Left lung (tissue), 10 donors: Measurements from ENCODE around the gene MMEL1. TPM values are rescaled to one million over a fixed set of nuclear protein-coding genes. Genes with fewer than 3 reads are reported as not detected.

Experiments used
- ATAC-seq: fragments of 200-7000 bp; cut with Tn5 transposase; one replicate; pipeline ENCODE4 v1.9.1; 2020; ENCODE audit warnings: moderate library complexity
- DNase-seq, 4 donors: peaks; one replicate each; pipeline ENCODE4 v3.0.0-alpha.2; 2013 to 2020
- H3K27ac ChIP-seq, 2 donors: fragments of 200-600 bp; sonication (generic) in 1 of 2; one replicate each; pipeline versions ENCODE4 v1.5.0 to v1.8.0; 2020 to 2021
- H3K27me3 ChIP-seq, 2 donors: fragments of 200-600 bp; sonication (generic) in 1 of 2; one replicate each; pipeline versions ENCODE4 v1.5.0 to v1.8.0; 2020 to 2021
- H3K36me3 ChIP-seq, 2 donors: fragments of 200-600 bp; sonication (generic) in 1 of 2; one replicate each; pipeline versions ENCODE4 v1.5.0 to v1.8.0; 2020 to 2021
- H3K4me1 ChIP-seq, 2 donors: fragments of 200-600 bp; one replicate each; pipeline ENCODE4 v1.8.0; 2021
- H3K4me3 ChIP-seq, 2 donors: fragments of 200-600 bp; sonication (generic) in 1 of 2; one replicate each; pipeline versions ENCODE4 v1.5.0 to v1.8.0; 2020 to 2021; ENCODE audit warnings: mild to moderate bottlenecking in 1 of 2
- H3K9me3 ChIP-seq, 2 donors: fragments of 200-600 bp; sonication (generic) in 1 of 2; one replicate each; pipeline versions ENCODE4 v1.5.0 to v1.8.0; 2020 to 2021
- intact Hi-C, 2 donors: fragments of 100-400 bp; cut with DNase I; formaldehyde crosslinking; loops; one replicate each; pipeline versions ENCODE4 v1.11.2 to v1.14.2; 2022
- polyA plus RNA-seq, 6 donors: library from polyadenylated mRNA; unstranded; fragments of 120-200 nt; gene quantifications; one replicate each; pipeline ENCODE4 v1.2.1, GENCODE V29; 2013; ENCODE audit not compliant: insufficient read length in 6 of 6
- total RNA-seq, 2 donors: library from RNA; stranded (reverse); fragmentation: NEBNext Ultra II Directional; extraction: Animal tissue kit (Norgen Biotek cat#: 25700); gene quantifications; one replicate each; pipeline ENCODE4 v1.2.1, GENCODE V29; 2021
- TF ChIP-seq, protein P1 (sequence below), 2 donors: fragments of 200-600 bp; sonication (generic) in 1 of 2; IDR thresholded peaks; one replicate each; pipeline versions ENCODE4 v1.5.0 to v1.8.0; 2021; ENCODE audit warnings: antibody characterized with exemption in 2 of 2
- donor health status: DM: no; HTN: yes; CAD: no.
- donor health status: DM: no; HTN: no; CAD: no.

The MMEL1 gene
- total and polyA plus RNA-seq, 8 donors, result 3.4 to 9.1 (median 3.9) TPM

DNA sequence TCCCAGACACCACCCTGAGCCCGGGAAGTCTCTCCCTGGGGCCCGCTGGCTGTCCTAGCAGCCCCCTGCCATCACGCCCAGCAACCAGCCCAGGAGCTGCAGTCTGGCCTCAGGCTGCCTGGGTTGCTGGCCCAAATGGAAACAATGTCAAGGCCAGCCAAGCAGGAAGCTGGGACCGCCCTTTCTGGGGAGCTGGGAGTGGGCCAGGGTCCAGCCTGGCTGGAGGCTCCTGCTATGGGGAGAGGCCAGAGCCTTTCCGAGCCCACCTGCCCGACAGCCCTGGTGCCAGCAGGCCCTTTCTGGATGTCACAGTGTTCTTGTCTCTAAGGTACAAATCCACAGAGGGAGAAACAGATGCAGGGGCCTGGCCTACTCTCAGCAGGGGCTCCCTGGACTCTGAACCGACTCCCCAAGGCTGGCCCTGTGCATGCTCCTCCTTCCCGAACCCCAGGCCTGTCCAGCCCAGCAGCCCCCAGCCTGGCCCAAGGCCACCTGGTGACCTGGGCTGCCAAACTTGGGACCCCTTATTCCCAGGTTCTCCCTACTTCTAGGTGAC, 1.2 kb upstream of the MMEL1 start:
- intact Hi-C loops, result no loop called here
- ATAC-seq, result no peak
- TF ChIP-seq, protein P1, sequence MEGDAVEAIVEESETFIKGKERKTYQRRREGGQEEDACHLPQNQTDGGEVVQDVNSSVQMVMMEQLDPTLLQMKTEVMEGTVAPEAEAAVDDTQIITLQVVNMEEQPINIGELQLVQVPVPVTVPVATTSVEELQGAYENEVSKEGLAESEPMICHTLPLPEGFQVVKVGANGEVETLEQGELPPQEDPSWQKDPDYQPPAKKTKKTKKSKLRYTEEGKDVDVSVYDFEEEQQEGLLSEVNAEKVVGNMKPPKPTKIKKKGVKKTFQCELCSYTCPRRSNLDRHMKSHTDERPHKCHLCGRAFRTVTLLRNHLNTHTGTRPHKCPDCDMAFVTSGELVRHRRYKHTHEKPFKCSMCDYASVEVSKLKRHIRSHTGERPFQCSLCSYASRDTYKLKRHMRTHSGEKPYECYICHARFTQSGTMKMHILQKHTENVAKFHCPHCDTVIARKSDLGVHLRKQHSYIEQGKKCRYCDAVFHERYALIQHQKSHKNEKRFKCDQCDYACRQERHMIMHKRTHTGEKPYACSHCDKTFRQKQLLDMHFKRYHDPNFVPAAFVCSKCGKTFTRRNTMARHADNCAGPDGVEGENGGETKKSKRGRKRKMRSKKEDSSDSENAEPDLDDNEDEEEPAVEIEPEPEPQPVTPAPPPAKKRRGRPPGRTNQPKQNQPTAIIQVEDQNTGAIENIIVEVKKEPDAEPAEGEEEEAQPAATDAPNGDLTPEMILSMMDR (IDR thresholded peaks at IDR 0.05), result no peak
- Histone ChIP-seq H3K27ac (no peak overlapping the region), H3K27me3 (peaks cover 8 to 75% of the 10 kb centered on the region in 2 donors), H3K4me3 (no peak overlapping the region), H3K4me1 (peaks cover 0 to under 1% of the 10 kb centered on the region in 2 donors), H3K9me3 (peaks cover 0 to 9% of the 10 kb centered on the region in 2 donors), H3K36me3 (no peaks in the 10 kb centered on the region)
- DNase-seq, result peak in 1 of 4 donors; percentile 30

DNA sequence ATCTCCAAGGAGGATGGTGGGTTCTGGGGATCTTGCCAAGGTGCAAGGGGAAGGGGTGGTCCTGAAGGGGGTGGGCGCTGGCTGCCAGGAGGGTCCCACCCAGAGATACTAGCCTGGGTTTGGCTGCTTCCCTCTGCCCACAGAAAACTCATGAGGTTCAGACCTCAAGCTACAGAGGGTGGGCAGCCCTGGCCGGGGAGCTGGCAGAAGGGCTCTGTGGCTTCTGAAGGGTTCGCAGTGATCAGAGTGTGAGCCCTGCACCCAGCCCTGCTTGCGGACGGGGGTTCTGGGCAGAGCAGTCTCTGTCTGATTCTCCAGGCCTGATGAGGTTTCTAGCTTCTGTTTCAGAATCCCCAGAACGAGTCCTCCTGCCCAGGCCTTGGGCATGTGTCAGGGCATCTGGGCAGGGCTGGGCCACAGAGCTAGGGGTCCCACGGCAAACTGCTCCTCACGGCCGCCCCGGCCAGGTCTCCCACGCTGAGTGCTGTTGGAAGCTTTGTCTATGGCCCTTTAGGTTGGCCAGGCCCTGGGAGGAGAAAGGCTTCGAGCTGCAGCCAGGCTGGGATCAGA, 635 bp upstream of the MMEL1 start:
- ATAC-seq (no peak), DNase-seq (no peak)
- Histone ChIP-seq H3K27me3 (peaks cover 14 to 79% of the 10 kb centered on the region in 2 donors), H3K9me3 (peaks cover 0 to 9% of the 10 kb centered on the region in 2 donors), H3K27ac (no peak overlapping the region), H3K36me3 (no peaks in the 10 kb centered on the region), H3K4me3 (no peak overlapping the region), H3K4me1 (peaks cover 0 to 6% of the 10 kb centered on the region in 2 donors)
- intact Hi-C loops, result no loop called here
- TF ChIP-seq, protein P1 (IDR thresholded peaks at IDR 0.05), result no peak

DNA sequence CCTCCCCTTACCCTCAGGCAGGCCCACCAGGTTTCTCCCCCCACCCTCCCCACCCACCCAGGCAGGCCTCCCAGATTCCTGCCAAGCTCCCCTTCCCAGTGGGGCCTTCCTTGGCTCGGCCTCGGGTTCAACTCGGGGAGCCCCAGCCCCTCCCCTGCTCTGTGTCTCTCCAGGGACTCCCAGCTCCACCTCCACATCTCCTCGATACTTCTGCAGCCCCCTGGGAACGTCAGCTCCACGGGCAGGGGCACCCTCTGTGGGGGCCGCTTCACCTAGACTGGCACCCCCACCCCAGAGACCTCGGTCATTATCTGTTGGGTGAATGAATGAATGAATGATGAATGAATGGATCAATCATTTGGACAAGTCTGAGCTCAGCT, 775 bp downstream of the MMEL1 start:
- no peak overlapping the region for H3K27ac ChIP-seq
- peaks cover 0 to 6% of the 10 kb centered on the region in 2 donors for H3K9me3 ChIP-seq
- TF ChIP-seq, protein P1 (IDR thresholded peaks at IDR 0.05), result no peak
- no peak overlapping the region for H3K4me3 ChIP-seq
- H3K4me1 ChIP-seq, result peaks cover 0 to 6% of the 10 kb centered on the region in 2 donors
- intact Hi-C loops, result no loop called here
- H3K27me3 ChIP-seq, result peaks cover 28 to 89% of the 10 kb centered on the region in 2 donors
- no peaks in the 10 kb centered on the region for H3K36me3 ChIP-seq
- ATAC-seq (no peak), DNase-seq (peak in 1 of 4 donors; percentile 29)

DNA sequence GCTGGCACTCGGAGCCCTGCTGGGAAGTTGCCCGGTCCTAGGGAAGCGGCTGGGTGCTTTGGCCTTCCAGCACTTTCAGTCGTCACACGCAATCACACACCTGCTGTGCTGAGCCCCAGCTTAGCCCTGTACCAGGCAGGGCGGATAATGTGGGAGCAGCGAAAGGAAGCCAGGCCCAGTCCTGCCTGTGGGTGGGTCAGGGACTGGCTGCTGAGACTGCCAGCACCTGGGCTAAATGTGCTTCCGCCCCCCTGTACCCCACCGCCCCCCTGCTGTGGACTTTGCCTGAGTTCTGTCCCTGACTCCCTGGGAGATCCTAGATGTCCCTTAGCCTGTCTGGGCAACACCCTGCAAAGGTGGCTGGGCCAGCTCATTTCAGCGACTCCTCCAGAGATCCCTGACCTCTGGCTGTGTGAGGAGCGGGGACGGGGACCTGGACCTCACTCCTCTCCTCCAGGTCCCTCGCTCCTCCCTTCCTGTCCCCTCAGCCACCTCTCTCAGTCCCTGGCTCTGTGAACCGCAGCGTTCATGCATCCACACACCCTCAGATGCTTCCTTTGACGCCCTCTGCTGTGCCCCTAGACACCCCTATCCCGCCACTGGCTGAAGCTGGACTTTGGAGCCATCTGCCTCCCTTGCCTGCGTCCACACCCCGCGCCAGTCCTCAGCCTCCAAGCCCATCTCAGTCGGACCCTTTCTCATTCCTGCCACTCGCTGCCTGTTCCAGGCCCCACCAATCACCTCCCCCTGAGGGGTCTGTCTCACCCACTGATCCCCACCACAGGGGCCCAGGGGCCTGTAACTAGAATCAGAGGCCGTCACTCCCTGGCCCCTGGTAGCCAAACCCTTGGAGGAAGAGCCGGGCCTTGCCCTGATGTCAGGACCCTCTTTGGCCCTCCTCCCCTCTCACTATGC, 1.4 kb downstream of the MMEL1 start:
- Histone ChIP-seq H3K27me3 (peaks cover 34 to 90% of the 10 kb centered on the region in 2 donors), H3K4me1 (peaks cover 0 to 6% of the 10 kb centered on the region in 2 donors), H3K4me3 (no peak overlapping the region), H3K27ac (no peak overlapping the region), H3K9me3 (no peaks in the 10 kb centered on the region), H3K36me3 (no peaks in the 10 kb centered on the region)
- TF ChIP-seq, protein P1 (IDR thresholded peaks at IDR 0.05), result no peak
- intact Hi-C loops, result no loop called here
- ATAC-seq (no peak), DNase-seq (peak in 1 of 4 donors; percentile 53)
